HG02938 (cell line): ENCODE data around the gene IFNA10.
"Not testable (repeated sequence)": the region's sequence is repeated elsewhere in the genome, so short reads cannot be mapped to it uniquely, and the experiment has no call there.

Source experiments
- ATAC-seq: cut with Tn5 transposase; IDR thresholded peaks from one replicate; pipeline ENCODE4 v1.9.1; 2021; ENCODE audit warnings: mild to moderate bottlenecking, moderate library complexity; ENCODE audit not compliant: unreplicated experiment

Gene IFNA10

DNA sequence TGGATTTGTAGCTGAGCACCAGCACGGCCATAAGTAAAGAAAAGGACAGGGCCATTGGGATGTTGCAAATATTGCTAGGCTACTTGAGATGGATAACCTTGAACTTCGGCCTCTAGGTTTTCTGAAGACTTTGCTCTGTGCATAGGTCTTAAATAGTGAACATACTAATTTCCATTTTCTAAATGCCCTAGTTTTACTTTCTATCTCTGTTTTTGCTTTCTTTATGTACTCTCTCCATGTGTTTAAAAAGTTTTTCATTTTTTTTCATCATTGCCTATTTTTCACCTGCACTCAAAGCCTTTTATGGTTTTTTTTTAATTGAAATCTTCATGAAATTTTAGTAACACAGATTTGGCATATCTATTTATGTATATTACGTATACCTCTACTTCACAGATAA, at the start of gene IFNA10:
IFNA10 (minus strand) TSS at position 101 of the 400 bp plus-strand sequence; CDS start at position 55, 46 bp downstream.
- not testable (repeated sequence) for ATAC-seq

DNA sequence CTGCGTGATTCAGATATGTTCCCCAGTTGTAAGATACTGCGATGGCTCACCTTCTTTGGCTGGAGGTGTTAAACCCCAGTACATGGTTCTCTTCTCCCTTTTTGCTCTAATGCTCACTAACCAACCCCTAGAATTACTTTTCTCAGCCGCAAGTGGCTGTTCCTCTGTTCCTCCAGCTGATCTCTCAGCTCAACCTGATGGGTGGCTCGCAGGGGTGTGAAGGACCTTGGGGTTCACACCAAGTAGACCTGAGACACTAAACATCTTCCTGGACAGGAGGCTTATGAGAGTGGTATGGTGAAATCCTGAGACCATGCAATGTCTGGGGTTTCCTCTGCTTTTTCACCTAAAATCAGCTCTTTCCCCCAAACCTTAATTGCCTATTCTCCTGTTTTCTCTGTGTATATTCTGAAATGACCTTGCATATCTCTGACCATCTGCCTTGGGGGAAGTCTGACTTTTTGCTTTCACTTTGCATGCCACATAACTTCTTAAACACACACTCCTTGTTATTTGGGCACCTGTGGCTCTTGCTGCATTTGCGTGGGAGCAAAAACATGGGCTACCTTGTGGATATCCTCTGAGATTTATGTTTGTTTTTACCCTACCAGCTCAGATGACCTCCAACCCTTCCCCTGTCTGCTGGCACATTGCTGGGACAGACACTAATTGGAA, 48.7 kb upstream of the IFNA10 start:
- no peak for ATAC-seq

DNA sequence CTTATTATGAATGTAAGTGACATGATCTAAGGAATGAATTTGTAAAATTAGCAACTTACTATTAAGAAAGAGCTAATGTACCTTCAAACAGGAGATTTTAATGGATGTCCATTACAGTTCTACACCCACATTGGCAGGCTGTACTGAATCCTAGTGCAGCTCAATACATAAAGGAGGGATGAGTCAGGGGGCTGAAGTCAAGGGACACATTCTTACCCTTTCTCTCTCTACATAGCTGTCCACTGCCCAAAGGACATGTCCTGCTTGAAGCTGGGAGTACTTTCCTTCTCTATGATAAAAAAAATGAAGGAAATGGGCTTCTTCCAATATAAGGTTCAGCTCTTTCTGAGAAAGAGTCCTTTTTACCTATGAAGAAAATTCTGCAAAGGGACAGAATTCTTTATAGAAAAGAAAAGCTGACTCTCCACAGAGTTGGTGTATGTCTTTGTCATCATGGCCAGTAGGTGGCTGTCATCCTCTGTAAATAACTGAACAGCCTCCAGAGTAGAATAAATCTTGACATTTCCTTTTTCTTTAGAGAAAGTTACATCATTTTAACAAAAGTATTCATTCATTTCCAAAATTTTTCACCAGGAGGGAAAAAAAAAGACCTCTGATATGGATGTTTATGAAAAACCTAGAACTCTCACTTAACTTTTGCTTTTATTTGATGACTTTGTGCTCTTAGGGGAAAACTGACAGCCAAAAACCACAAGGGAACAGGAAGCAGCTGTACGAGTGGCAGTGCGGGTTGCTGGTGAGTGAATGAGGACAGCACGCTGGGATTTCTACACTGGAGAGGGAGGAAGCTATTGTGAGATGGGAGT, 46.0 kb upstream of the IFNA10 start:
- peak; percentile 82 for ATAC-seq

DNA sequence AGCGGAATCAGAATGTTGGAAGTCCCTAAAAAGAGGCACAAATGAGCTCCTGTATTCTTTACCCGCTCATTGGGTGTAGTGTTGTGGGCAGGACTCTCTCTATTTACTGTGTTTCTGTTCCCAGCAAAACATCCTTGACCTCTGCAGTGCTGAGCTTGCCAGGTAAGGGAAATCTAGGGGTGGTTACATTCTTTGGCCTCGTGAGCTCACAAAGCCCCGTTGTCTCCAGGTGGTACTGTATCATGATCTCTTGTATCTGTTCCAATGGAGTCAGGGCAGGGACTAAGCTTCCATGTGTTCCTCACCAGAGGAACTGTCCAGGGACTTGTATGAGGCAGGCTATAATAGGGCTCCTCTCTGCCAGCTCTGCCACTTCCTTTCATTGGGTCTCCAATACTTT, 44.7 kb upstream of the IFNA10 start:
- ATAC-seq, result no peak

DNA sequence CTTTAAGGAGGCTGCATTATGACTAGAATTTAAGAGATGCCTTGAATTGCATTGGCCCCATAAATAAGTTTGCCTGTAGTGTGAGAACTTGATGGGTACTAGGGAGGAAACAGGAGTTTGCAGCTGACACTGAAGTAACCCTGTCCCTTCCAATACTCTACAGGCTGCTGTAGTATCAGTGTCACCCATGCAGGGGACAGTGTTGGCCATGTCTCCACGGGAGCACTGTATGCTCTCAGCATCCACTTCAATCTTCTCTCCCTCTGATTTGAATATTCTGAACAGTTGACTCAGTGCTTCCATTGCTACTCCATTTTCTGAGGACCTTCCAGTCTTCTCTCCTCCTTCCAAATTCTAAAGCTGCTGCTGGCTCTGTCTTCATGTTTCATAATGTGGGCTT, 44.2 kb upstream of the IFNA10 start:
- ATAC-seq, result no peak

DNA sequence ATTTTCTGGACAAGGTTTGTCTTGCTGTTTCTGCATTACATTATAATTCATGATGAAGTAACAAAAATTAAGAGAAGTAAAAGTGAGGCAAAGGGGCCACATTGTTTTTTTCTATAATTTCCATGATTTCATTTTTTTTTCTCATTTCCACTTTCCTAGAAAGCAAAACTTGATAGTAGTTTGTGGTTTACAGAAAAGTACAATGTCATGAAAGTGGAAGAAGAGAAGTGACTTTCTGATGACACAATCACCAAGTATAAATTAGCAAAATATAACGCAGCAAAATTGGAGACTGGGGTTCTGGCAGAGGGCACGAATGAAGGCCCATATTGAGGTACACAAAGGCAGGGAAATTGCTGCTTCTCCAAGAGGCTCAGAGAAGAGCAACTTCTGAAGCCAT, 37.9 kb upstream of the IFNA10 start:
- ATAC-seq, result no peak

DNA sequence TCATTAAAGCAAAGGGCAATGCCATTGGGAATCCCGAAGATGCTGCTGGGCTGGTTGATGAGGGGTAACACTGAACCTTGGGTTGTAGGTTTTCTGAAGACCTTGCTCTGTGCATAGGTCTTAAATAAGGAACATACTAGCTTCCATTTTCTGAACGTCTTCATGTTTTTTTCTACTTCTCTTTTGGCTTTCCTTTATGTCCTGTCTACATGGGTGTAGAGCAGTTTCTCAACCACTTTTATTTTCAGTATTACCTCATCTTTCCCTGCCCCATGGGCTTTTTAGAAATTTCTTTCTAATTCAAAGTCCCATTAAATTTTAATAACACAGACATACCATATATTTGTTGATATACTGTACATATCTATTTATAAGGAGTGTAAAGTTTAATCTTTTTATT, 33.0 kb upstream of the IFNA10 start, which contains the start of gene IFNA14:
IFNA14 (minus strand) TSS at position 95 of the 400 bp plus-strand sequence; CDS start at position 25, 70 bp downstream.
- ATAC-seq, result no peak

DNA sequence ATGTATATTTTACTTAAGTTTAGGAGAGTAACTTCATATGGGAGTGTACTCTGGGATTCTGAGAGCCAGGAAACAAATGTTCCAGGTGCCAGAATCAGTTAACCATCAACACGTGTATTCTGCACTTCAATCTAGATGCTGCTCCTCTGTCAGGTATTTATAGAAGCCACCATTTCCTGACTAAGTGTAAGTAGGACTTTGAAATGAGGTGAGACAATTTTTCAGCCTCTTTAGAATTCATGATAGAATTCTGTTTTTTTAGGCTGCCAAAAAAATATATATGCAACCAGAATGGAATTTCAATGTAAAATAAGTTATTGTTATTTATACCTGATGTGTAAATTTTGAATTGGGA, 29.4 kb upstream of the IFNA10 start:
- not testable (repeated sequence) for ATAC-seq

DNA sequence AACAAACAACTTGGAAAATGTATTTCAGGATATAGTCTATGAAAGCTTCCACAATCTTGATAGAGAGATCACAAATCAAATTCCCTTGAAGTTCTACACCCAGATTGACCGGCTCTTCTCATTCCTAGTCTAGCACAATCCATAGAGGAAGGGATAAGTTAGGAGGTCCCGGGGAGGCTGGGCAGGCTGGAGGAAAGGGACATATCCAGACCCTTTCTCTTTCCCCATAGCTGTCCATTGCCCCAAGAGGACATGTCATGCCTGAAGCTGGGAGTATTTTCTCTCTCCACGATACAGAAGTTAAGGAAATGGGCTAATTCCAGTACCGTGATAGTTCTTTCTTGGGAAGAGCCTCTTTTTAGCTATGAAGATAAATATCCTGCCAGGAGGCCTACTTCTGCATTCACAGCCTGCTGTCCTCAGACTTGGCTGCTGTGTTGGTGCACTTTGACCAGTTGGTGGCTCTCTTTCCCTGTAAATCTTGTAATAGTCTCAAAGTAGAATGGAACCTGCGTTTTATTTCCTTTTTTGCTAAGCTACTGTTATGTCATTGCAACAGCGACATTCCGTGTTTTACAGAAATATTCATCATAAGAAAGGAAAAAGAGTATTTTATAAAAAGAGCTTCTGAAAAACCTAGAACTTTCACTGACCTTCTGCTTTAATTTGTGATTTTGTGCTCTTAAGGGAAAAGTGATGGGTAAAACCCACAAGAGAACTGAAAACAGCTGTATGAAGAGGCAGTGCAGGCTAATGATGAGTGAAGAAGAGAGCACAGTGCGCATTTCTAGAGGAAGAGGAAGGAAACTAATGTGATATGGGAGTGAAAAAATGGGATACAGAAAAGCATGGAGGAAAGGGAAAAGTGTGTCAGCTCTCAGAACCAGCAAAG, 28.8 kb upstream of the IFNA10 start:
- ATAC-seq, result peak; percentile 86

DNA sequence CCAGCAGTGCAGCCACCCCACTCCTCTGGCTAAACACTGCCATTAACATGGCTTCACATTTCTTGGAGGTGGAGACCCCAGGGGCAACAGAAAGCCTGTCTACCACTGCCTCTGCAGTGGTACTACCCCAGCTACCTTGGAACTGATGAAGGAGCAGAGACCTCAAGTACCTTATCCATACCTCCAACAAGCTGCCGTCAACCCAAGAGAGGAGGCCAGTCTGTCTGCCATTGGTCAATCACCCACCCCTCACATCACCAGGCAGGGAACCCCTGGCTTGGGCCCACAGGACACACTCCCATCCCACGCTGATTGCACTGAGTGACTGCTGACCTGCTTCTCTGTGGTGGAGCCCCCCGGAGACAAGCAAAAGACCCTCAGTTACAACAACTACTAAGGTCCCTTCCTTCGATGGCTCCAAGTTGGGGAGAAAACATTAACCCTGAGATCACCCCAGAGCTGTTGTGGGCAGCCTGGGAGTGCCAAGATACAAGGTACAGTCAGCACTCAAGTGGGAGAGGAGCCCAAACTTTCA, 27.3 kb upstream of the IFNA10 start:
- ATAC-seq, result no peak

DNA sequence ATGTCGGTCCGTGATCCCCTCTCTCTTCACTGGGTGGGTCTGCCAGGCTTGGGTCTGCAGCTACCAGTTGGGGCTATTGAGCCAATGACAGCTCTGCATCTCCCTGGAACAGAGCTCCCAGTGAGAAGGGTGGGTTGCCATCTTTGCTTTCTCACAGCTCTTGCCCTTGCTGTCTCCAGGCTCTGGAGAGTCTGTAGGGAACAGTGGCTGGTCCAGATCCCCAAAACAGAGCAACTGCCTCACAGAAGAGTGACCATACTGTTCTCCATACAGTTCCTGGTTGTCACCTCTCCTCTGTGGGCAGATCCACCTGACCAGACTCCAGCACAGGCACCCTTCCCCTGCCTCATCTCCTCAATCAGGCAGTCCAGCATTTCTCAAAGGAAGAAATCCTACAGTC, 26.3 kb upstream of the IFNA10 start:
- no peak for ATAC-seq

DNA sequence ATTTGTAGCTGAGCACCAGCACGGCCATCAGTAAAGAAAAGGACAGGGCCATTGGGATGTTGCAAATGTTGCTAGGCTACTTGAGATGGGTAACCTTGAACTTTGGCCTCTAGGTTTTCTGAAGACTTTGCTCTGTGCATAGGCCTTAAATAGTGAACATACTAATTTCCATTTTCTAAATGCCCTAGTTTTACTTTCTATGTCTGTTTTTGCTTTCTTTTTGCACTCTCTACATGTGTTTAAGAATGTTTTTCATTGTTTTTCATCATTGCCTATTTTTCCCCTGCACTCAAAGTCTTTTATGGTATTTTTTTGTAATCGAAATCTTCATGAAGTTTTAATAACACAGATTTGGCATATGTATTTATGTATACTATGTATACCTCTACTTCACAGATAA, 21.2 kb upstream of the IFNA10 start, which contains the start of gene IFNA17:
IFNA17 (minus strand) TSS at position 101 of the 400 bp plus-strand sequence; CDS start at position 52, 49 bp downstream.
- ATAC-seq, result no peak

DNA sequence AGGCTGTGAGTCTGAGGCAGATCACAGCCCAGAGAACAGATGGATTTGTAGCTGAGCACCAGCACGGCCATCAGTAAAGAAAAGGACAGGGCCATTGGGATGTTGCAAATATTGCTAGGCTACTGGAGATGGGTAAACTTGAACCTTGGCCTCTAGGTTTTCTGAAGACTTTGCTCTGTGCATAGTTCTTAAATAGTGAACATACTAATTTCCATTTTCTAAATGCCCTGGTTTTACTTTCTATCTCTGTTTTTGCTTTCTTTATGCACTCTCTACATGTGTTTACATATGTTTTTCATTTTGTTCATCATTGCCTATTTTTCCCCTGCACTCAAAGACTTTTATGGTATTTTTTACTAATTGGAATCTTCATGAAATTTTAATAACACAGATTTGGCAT, 10.3 kb upstream of the IFNA10 start, which contains the start of gene IFNA16:
IFNA16 (minus strand) TSS at position 101 of the 400 bp plus-strand sequence; CDS start at position 95, 6 bp downstream.
- ATAC-seq, result not testable (repeated sequence)

DNA sequence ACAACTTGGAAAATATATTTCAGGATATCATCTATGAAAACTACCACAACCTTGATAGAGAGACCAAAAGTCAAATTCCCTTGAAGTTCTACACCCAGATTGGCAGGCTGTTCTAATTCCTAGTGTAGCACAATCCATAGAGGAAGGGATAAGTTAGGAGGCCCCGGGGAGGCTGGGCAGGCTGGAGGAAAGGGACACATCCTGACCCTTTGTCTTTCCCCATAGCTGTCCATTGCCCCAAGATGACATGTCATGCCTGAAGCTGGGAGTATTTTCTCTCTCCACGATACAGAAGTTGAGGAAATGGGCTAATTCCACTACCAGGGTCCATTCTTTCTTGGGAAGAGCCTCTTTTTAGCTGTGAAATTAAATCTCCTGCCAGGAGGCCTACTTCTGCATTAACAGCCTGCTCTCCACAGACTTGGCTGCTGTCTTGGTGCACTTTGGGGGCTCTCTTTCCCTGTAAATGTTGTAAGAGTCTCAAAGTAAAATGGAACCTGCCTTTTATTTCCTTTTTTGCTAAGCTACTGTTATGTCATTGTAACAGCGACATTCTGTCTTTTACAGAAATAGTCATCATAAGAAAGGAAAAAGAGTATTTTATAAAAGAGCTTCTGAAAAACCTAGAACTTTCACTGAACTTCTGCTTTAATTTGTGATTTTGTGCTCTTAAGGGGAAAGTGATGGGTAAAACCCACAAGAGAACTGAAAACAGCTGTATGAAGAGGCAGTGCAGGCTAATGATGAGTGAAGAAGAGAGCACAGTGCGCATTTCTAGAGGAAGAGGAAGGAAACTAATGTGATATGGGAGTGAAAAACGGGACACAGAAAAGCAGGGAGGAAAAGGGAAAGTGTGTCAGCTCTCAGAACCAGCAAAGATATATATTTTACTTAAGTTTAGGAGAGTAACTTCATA, 6.7 kb upstream of the IFNA10 start:
- peak; percentile 81 for ATAC-seq

DNA sequence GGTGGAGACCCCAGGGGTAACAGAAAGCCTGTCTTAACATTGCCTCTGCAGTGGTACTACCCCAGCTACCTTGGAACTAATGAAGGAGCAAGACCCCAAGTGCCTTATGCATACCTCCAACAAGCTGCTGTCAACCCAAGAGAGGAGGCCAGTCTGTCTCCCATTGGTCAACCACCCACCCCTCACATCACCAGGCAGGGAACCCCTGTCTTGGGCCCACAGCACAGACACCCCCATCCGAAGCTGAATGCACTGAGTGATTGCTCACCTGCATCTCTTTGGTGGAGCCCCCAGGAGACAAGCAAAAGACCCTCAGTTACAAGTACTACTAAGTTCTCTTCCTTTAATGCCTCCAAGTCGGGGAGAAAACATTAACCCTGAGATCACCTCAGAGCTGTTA, 5.2 kb upstream of the IFNA10 start:
- ATAC-seq, result not testable (repeated sequence)

DNA sequence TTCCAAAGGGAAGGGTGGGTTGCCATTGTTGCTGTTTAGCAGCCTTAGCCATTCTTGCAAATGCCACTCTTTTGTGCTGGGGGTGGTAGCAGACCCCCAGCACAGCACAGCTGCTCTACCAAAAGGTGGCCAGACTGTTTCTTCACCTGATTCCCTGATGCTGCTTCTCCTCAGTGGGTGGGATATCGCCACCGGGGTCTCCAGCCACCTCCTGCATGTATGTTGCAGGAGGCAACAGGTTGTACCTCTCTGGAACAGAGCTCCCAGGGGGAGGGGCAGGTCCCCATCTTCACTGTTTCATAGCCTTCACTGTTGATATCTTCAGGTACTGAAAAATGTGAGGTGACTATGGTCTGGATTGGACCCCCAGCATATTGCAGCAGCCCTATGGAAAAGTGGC, 3.8 kb upstream of the IFNA10 start:
- not testable (repeated sequence) for ATAC-seq

DNA sequence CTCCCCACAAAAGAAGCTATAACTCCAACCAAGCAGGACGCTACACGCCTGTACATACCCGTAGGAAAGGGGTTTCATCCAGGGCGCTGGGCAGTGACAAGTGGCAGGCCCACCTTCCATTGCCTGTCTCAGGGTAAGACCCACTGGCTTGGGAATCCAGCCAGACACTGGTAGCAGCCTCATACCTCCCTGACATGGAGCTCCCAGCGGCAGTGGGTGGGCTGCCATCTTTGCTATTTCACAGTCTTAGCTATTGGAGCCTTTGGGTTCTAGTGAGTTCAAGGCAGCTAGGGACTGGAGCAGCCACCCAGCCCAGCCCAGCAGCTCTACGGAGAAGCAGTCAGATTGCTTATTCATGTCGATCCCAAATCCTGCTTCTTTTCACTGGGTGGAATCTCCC, 3.4 kb upstream of the IFNA10 start:
- no peak for ATAC-seq

DNA sequence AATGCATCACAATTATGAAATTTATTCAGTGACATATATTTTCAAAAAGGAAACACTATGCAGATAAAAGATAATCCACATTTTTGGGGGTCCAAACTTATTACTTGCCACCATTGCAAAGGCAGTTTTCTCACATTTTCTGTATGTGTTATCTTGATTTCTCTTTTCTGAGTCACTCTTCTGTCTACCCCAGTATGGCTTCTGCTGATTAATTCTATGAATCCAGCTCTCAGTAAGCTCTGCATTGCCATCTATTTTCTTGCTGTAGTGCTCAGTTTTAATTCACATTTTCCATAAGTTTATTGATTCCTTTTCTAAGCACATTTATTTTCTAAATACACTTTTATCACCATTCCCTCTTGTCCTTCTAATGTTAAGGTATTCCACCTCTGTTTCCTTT, 1.7 kb downstream of the IFNA10 start:
- no peak for ATAC-seq

DNA sequence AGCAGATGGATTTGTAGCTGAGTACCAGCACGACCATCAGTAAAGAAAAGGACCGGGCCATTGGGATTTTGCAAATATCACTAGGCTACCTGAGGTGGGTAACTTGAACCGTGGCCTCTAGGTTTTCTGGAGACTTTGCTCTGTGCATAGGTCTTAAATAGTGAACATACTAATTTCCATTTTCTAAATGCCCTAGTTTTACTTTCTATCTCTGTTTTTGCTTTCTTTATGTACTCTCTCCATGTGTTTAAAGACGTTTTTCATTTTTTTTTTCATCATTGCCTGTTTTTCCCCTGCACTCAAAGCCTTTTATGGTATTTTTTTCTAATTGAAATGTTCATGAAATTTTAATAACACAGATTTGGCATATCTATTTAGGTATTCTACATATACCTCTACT, 4.8 kb downstream of the IFNA10 start, which contains the start of gene IFNA7:
IFNA7 (minus strand) TSS at position 101 of the 400 bp plus-strand sequence; CDS start at position 61, 40 bp downstream.
- not testable (repeated sequence) for ATAC-seq
